Measurements from ENCODE around the gene DELE1.

The DELE1 gene

GRCh38 chr5:141923448-141924313, at the start of gene DELE1:
Gene DELE1, plus strand, starts transcription at chr5:141923871. Its CDS starts 71 bp downstream, at chr5:141923942.
- peak; percentile 77 to 82 for DNase-seq

- no peak for DNase-seq
Observed at GRCh38 chr5:141873933-141874261, 49.8 kb upstream of the DELE1 start.

- DNase-seq, result no peak
Observed at GRCh38 chr5:141874262-141874964, 49.3 kb upstream of the DELE1 start.

GRCh38 chr5:141875022-141875740, 48.5 kb upstream of the DELE1 start:
- no peak for DNase-seq

GRCh38 chr5:141875795-141876627, 47.7 kb upstream of the DELE1 start:
- no peak for DNase-seq

GRCh38 chr5:141876628-141877355, 46.9 kb upstream of the DELE1 start:
- DNase-seq, result no peak

GRCh38 chr5:141877356-141878185, 46.1 kb upstream of the DELE1 start:
- DNase-seq, result no peak

GRCh38 chr5:141878186-141878710, 45.4 kb upstream of the DELE1 start, which contains the start of gene PCDH1:
Gene PCDH1, minus strand, starts transcription at chr5:141878410. Its CDS starts 148 bp downstream, at chr5:141878262.
- DNase-seq, result peak in 1 of 2 experiments; percentile 37

- DNase-seq, result peak; percentile 76 to 95
Observed at GRCh38 chr5:141878711-141879425, 44.8 kb upstream of the DELE1 start.

- no peak for DNase-seq
Observed at GRCh38 chr5:141879426-141879759, 44.3 kb upstream of the DELE1 start.

GRCh38 chr5:141879941-141880738, 43.5 kb upstream of the DELE1 start:
- no peak for DNase-seq

- no peak for DNase-seq
Observed at GRCh38 chr5:141880961-141881801, 42.5 kb upstream of the DELE1 start.

- no peak for DNase-seq
Observed at GRCh38 chr5:141881886-141882285, 41.8 kb upstream of the DELE1 start.

- no peak for DNase-seq
Observed at GRCh38 chr5:141882594-141883183, 41.0 kb upstream of the DELE1 start.

GRCh38 chr5:141883184-141883891, 40.3 kb upstream of the DELE1 start:
- no peak for DNase-seq

- DNase-seq, result no peak
Observed at GRCh38 chr5:141883892-141884318, 39.8 kb upstream of the DELE1 start.

GRCh38 chr5:141889282-141889871, 34.3 kb upstream of the DELE1 start:
- DNase-seq, result no peak
